ENCODE results near the gene SRSF4.
"Not testable (repeated sequence)": the region's sequence is repeated elsewhere in the genome, so short reads cannot be mapped to it uniquely, and the experiment has no call there.

Gene SRSF4

GRCh38 chr1:29126198-29126597 is 55.5 kb downstream of the SRSF4 start:
- DNase-seq (ENCODE audit: low read depth in 2 of 2, low spot score in 1 of 2): no peak

- no peak for DNase-seq (ENCODE audit: low read depth in 2 of 2, low spot score in 1 of 2)
Observed at GRCh38 chr1:29125788-29126187, 55.9 kb downstream of the SRSF4 start.

GRCh38 chr1:29125237-29125641 is 56.5 kb downstream of the SRSF4 start:
- DNase-seq (ENCODE audit: low read depth in 2 of 2, low spot score in 1 of 2): no peak

- peak in 1 of 2 donors; percentile 21 for DNase-seq (ENCODE audit: low read depth in 2 of 2, low spot score in 1 of 2)
Observed at GRCh38 chr1:29124366-29125236, 57.1 kb downstream of the SRSF4 start.

GRCh38 chr1:29123887-29124365 is 57.8 kb downstream of the SRSF4 start, which contains the start of gene TMEM200B:
Gene TMEM200B, minus strand, starts transcription at chr1:29123903. Its CDS starts 2,075 bp downstream, at chr1:29121828.
- DNase-seq (ENCODE audit: low read depth in 2 of 2, low spot score in 1 of 2): no peak

GRCh38 chr1:29123053-29123886 is 58.4 kb downstream of the SRSF4 start:
- DNase-seq (ENCODE audit: low read depth in 2 of 2, low spot score in 1 of 2): no peak

GRCh38 chr1:29122682-29123052 is 59.0 kb downstream of the SRSF4 start:
- DNase-seq (ENCODE audit: low read depth in 2 of 2, low spot score in 1 of 2): no peak

- no peak for DNase-seq (ENCODE audit: low read depth in 2 of 2, low spot score in 1 of 2)
Observed at GRCh38 chr1:29121936-29122681, 59.6 kb downstream of the SRSF4 start.

- no peak for DNase-seq (ENCODE audit: low read depth in 2 of 2, low spot score in 1 of 2)
Observed at GRCh38 chr1:29121516-29121935, 60.2 kb downstream of the SRSF4 start.

GRCh38 chr1:29120947-29121485 is 60.7 kb downstream of the SRSF4 start:
- DNase-seq (ENCODE audit: low read depth in 2 of 2, low spot score in 1 of 2): peak in 1 of 2 donors; percentile 12

GRCh38 chr1:29120367-29120766 is 61.3 kb downstream of the SRSF4 start:
- DNase-seq (ENCODE audit: low read depth in 2 of 2, low spot score in 1 of 2): no peak

- DNase-seq (ENCODE audit: low read depth in 2 of 2, low spot score in 1 of 2): no peak
Observed at GRCh38 chr1:29119121-29119929, 62.4 kb downstream of the SRSF4 start.

GRCh38 chr1:29117381-29117780 is 64.3 kb downstream of the SRSF4 start:
- no peak for DNase-seq (ENCODE audit: low read depth in 2 of 2, low spot score in 1 of 2)

- no peak for DNase-seq (ENCODE audit: low read depth in 2 of 2, low spot score in 1 of 2)
Observed at GRCh38 chr1:29114654-29115053, 67.0 kb downstream of the SRSF4 start.

GRCh38 chr1:29113413-29114117 is 68.1 kb downstream of the SRSF4 start:
- no peak for DNase-seq (ENCODE audit: low read depth in 2 of 2, low spot score in 1 of 2)

- DNase-seq (ENCODE audit: low read depth in 2 of 2, low spot score in 1 of 2): no peak
Observed at GRCh38 chr1:29112705-29113412, 68.8 kb downstream of the SRSF4 start.

GRCh38 chr1:29108041-29108440 is 73.7 kb downstream of the SRSF4 start:
- DNase-seq (ENCODE audit: low read depth in 2 of 2, low spot score in 1 of 2): not testable (repeated sequence)

GRCh38 chr1:29105822-29106221 is 75.9 kb downstream of the SRSF4 start:
- DNase-seq (ENCODE audit: low read depth in 2 of 2, low spot score in 1 of 2): no peak

GRCh38 chr1:29100487-29100886 is 81.2 kb downstream of the SRSF4 start:
- DNase-seq (ENCODE audit: low read depth in 2 of 2, low spot score in 1 of 2): no peak
